ENCODE measurements around the gene CSNK1G2. TPM values are rescaled to one million over a fixed set of nuclear protein-coding genes. Genes with fewer than 3 reads are reported as not detected.

CSNK1G2 gene
- total and polyA plus RNA-seq, 2 of the 13 experiments (the other 11 are each of a cell fraction or from before 2014, with no cell fraction given), result 53.8 to 72.5 TPM

DNA sequence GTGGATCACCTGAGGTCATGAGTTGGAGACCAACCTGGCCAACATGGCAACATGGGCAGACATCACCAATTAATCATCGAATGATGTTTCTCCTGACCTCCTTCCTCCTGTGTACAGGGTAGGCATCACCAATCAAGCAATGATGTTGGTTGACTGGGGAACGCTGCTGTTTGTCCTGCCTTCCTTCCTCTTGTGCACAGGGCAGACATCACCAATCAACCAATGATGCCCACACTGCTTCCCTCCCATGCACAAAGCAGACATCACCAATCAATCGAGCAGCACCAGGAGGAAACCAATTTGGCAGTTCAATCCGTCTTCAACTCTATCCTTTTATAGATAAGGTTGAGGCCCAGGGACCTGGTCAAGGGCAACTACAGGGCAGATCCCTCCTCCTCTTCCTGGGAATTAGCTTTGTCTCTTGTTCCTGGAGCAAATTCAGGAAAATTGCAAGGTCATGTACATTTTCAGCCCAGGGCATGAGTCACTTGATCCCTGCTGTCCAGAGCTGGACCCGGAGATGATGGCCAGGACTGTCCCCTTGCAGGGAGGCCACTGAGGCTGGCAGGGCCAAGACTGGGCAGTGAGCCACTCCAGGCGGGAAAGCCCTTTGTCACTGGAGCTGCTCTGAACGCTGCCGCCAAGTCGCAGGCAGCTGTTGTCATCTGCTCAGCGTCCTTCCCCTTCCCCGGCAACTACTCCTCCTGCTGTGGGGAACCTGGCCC lies 5.3 kb upstream of the CSNK1G2 start (continued):
- TF ChIP-seq TBX2 (CRISPR knock-in tag; IDR thresholded peaks at IDR 0.05; ENCODE audit: borderline replicate concordance), result 0 out of 2 replicates have a peak, but pooled peaks have one; percentile 25
- no peak for TF ChIP-seq TOE1 (CRISPR knock-in tag; IDR thresholded peaks at IDR 0.05)
- no peak for TF ChIP-seq ATF7 (IDR thresholded peaks at IDR 0.05)
- no peak for TF ChIP-seq ATF7 (CRISPR knock-in tag; IDR thresholded peaks at IDR 0.05)
- no peak for TF ChIP-seq RXRA (CRISPR knock-in tag; IDR thresholded peaks at IDR 0.05)
- peak; percentile 21; the same call in 1 of the 2 replicates for TF ChIP-seq FOXA3 (CRISPR knock-in tag; IDR thresholded peaks at IDR 0.05)
- TF ChIP-seq EHMT2 (IDR thresholded peaks at IDR 0.05; ENCODE audit: borderline replicate concordance, low read depth, low read length), result no peak
- no peak for TF ChIP-seq PAWR (CRISPR knock-in tag; IDR thresholded peaks at IDR 0.05; ENCODE audit: borderline replicate concordance)
- no peak for TF ChIP-seq NBN (conservative IDR thresholded peaks at IDR 0.05)
- TF ChIP-seq ZNF253 (CRISPR knock-in tag; IDR thresholded peaks at IDR 0.05; ENCODE audit: borderline replicate concordance), result no peak
- TF ChIP-seq FOXP1 (IDR thresholded peaks at IDR 0.05), result no peak
- TF ChIP-seq FOXP1 (CRISPR knock-in tag; IDR thresholded peaks at IDR 0.05), result no peak
- TF ChIP-seq ZNF776 (CRISPR knock-in tag; IDR thresholded peaks at IDR 0.05), result 0 out of 2 replicates have a peak, but pooled peaks have one; percentile 80
- TF ChIP-seq ASH2L (IDR thresholded peaks at IDR 0.05; ENCODE audit: insufficient read length, low read depth, low read length), result no peak
- no peak for TF ChIP-seq PTBP1 (IDR thresholded peaks at IDR 0.05; ENCODE audit: low read depth, low read length, poor library complexity, severe bottlenecking)
- no peak for TF ChIP-seq MXI1 (IDR thresholded peaks at IDR 0.05; ENCODE audit: borderline replicate concordance, low read depth, low read length)
- TF ChIP-seq ZNF292 (CRISPR knock-in tag; IDR thresholded peaks at IDR 0.05; ENCODE audit: borderline replicate concordance, low read depth), result no peak
- no peak for TF ChIP-seq HCFC1 (IDR thresholded peaks at IDR 0.05; ENCODE audit: low read depth, low read length)
- TF ChIP-seq CCDC6 (CRISPR knock-in tag; IDR thresholded peaks at IDR 0.05), result no peak
- peak; percentile 88 for TF ChIP-seq FOSL2 (CRISPR knock-in tag; IDR thresholded peaks at IDR 0.05)
- TF ChIP-seq STAG1 (CRISPR knock-in tag; IDR thresholded peaks at IDR 0.05), result no peak
- TF ChIP-seq ZNF510 (CRISPR knock-in tag; IDR thresholded peaks at IDR 0.05; ENCODE audit: low read depth), result no peak
- TF ChIP-seq FOXK1 (CRISPR knock-in tag; IDR thresholded peaks at IDR 0.05; ENCODE audit: borderline replicate concordance, low read depth), result peak; percentile 23; the same call in 1 of the 2 replicates
- TF ChIP-seq RELA (CRISPR knock-in tag; IDR thresholded peaks at IDR 0.05), result no peak
- TF ChIP-seq ZBTB1 (CRISPR knock-in tag; IDR thresholded peaks at IDR 0.05; ENCODE audit: borderline replicate concordance), result no peak
- TF ChIP-seq SETDB1 (CRISPR knock-in tag; IDR thresholded peaks at IDR 0.05; ENCODE audit: borderline replicate concordance), result peak; percentile 76
- no peak for TF ChIP-seq SNAPC2 (CRISPR knock-in tag; IDR thresholded peaks at IDR 0.05)
- TF ChIP-seq, protein P1, sequence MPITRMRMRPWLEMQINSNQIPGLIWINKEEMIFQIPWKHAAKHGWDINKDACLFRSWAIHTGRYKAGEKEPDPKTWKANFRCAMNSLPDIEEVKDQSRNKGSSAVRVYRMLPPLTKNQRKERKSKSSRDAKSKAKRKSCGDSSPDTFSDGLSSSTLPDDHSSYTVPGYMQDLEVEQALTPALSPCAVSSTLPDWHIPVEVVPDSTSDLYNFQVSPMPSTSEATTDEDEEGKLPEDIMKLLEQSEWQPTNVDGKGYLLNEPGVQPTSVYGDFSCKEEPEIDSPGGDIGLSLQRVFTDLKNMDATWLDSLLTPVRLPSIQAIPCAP (CRISPR knock-in tag; IDR thresholded peaks at IDR 0.05; ENCODE audit: low read depth), result no peak
- TF ChIP-seq PHF8 (CRISPR knock-in tag; IDR thresholded peaks at IDR 0.05), result no peak
- TF ChIP-seq ZNF816 (CRISPR knock-in tag; IDR thresholded peaks at IDR 0.05; ENCODE audit: borderline replicate concordance), result no peak
- TF ChIP-seq ATF1 (CRISPR knock-in tag; IDR thresholded peaks at IDR 0.05), result no peak
- TF ChIP-seq CC2D1A (CRISPR knock-in tag; IDR thresholded peaks at IDR 0.05), result no peak
- TF ChIP-seq MAFG (CRISPR knock-in tag; IDR thresholded peaks at IDR 0.05), result 0 out of 2 replicates have a peak, but pooled peaks have one; percentile 29
